ENCODE results near the gene BAZ2B. TPM values are rescaled to one million over a fixed set of nuclear protein-coding genes. Genes with fewer than 3 reads are reported as not detected.

The BAZ2B gene
- total RNA-seq, 1 experiment from 2014 or later: 19.9 TPM

- no peak overlapping the region for H3K4me3 ChIP-seq (replicated peaks in 1 of 2; ENCODE audit: low read depth in 1 of 2, low read length in 2 of 2)
- H3K9ac ChIP-seq (ENCODE audit: low read length): no peak overlapping the region
- no peak for ATAC-seq
- H4K20me1 ChIP-seq (ENCODE audit: insufficient read depth): no peaks in the 10 kb centered on the region
- no peaks in the 10 kb centered on the region for H3K79me2 ChIP-seq (ENCODE audit: insufficient read depth, low read length)
- no TSS peak for BruUV-seq (replicated peaks)
- no peak overlapping the region for H3K27ac ChIP-seq (ENCODE audit: low read depth, low read length)
- H3K36me3 ChIP-seq (ENCODE audit: control insufficient read depth in 1 of 2, insufficient read depth in 2 of 2, low read length in 2 of 2): no peaks in the 10 kb centered on the region; a peak in 1 of 4 replicates
- ChIA-PET POLR2A (no interaction called here), RAD21 (ENCODE audit: low non-redundant PET in 1 of 2, low total read pairs in 2 of 2, uncharacterized antibody in 2 of 2, unreplicated experiment in 2 of 2) (no interaction called here), CTCF (no interaction called here)
- no peak for DNase-seq (ENCODE audit: low read depth, low spot score)
- H3K9me2 ChIP-seq (ENCODE audit: insufficient read depth): no peaks in the 10 kb centered on the region
- TF ChIP-seq EGR1 (IDR thresholded peaks at IDR 0.05; ENCODE audit: low read depth) (no peak), SIN3A (IDR thresholded peaks at IDR 0.05; ENCODE audit: low read depth) (no peak), EZH2 (IDR thresholded peaks at IDR 0.05) (no peak), RAD21 (IDR thresholded peaks at IDR 0.05; ENCODE audit: low read depth) (no peak)
- H3K9me3 ChIP-seq (ENCODE audit: control insufficient read depth in 1 of 2, insufficient read depth in 1 of 2, low read depth in 1 of 2, low read length in 2 of 2): no peaks in the 10 kb centered on the region
- H2AFZ ChIP-seq (ENCODE audit: low read depth, low read length, poor library complexity, severe bottlenecking): no peak overlapping the region
- no peaks in the 10 kb centered on the region for H3K27me3 ChIP-seq (ENCODE audit: insufficient read depth, low read length)
- H3K4me2 ChIP-seq (ENCODE audit: low read length): no peak overlapping the region
- no peaks in the 10 kb centered on the region for H3K4me1 ChIP-seq (ENCODE audit: control insufficient read depth in 1 of 2, insufficient read depth in 2 of 2, low read length in 2 of 2)
- intact Hi-C loops (cut with micrococcal nuclease): no loop called here
Observed at GRCh38 chr2:159427048-159427447, 189.3 kb downstream of the BAZ2B start.

- no peaks in the 10 kb centered on the region for H3K9me3 ChIP-seq (ENCODE audit: control insufficient read depth in 1 of 2, insufficient read depth in 1 of 2, low read depth in 1 of 2, low read length in 2 of 2)
- no peaks in the 10 kb centered on the region for H3K9me2 ChIP-seq (ENCODE audit: insufficient read depth)
- H3K9ac ChIP-seq (ENCODE audit: low read length): no peak overlapping the region
- no peak overlapping the region for H3K4me2 ChIP-seq (ENCODE audit: low read length)
- H3K27me3 ChIP-seq (ENCODE audit: insufficient read depth, low read length): no peaks in the 10 kb centered on the region
- H3K4me1 ChIP-seq (ENCODE audit: control insufficient read depth in 1 of 2, insufficient read depth in 2 of 2, low read length in 2 of 2): no peaks in the 10 kb centered on the region
- no peak for DNase-seq (ENCODE audit: low read depth, low spot score)
- H2AFZ ChIP-seq (ENCODE audit: low read depth, low read length, poor library complexity, severe bottlenecking): no peak overlapping the region
- no TSS peak for BruUV-seq (replicated peaks)
- ChIA-PET RAD21 (ENCODE audit: low non-redundant PET in 1 of 2, low total read pairs in 2 of 2, uncharacterized antibody in 2 of 2, unreplicated experiment in 2 of 2) (no interaction called here), POLR2A (no interaction called here), CTCF (no interaction called here)
- ATAC-seq: no peak
- no peak for TF ChIP-seq POLR2AphosphoS5 (IDR thresholded peaks at IDR 0.05; ENCODE audit: low read depth, low read length)
- TF ChIP-seq YY1 (IDR thresholded peaks at IDR 0.05; ENCODE audit: extremely low read depth, insufficient replicate concordance, low read depth, low read length): no peak
- TF ChIP-seq CEBPB (IDR thresholded peaks at IDR 0.05; ENCODE audit: low read depth): no peak
- no peak for TF ChIP-seq SRF (IDR thresholded peaks at IDR 0.05; ENCODE audit: low read depth)
- no peak for TF ChIP-seq ZFX (IDR thresholded peaks at IDR 0.05)
- no peak for TF ChIP-seq REST (IDR thresholded peaks at IDR 0.05; ENCODE audit: low read depth)
- no peak for TF ChIP-seq EGR1 (IDR thresholded peaks at IDR 0.05; ENCODE audit: low read depth)
- TF ChIP-seq CTCF (IDR thresholded peaks at IDR 0.05 in 2 of 3, conservative IDR thresholded peaks at IDR 0.05 in 1 of 3; ENCODE audit: borderline replicate concordance in 1 of 3, insufficient read depth in 1 of 3, low read depth in 2 of 3, low read length in 2 of 3): no peak
- TF ChIP-seq POLR2A (IDR thresholded peaks at IDR 0.05; ENCODE audit: borderline replicate concordance, extremely low read depth, insufficient read depth, insufficient read length): no peak
- no peak for TF ChIP-seq RAD21 (IDR thresholded peaks at IDR 0.05; ENCODE audit: low read depth)
- no peak for TF ChIP-seq FOSL1 (IDR thresholded peaks at IDR 0.05; ENCODE audit: low read depth)
- no peak for TF ChIP-seq ELF1 (IDR thresholded peaks at IDR 0.05; ENCODE audit: borderline replicate concordance, low read depth)
- no peak for TF ChIP-seq ATF3 (IDR thresholded peaks at IDR 0.05)
- TF ChIP-seq EZH2phosphoT487 (IDR thresholded peaks at IDR 0.05; ENCODE audit: borderline replicate concordance): no peak
- no peak for TF ChIP-seq CBX3 (IDR thresholded peaks at IDR 0.05; ENCODE audit: low read depth)
- TF ChIP-seq SP1 (IDR thresholded peaks at IDR 0.05; ENCODE audit: low read depth): no peak
- intact Hi-C loops (cut with micrococcal nuclease): no loop called here
- H3K27ac ChIP-seq (ENCODE audit: low read depth, low read length): no peak overlapping the region
- H3K36me3 ChIP-seq (ENCODE audit: control insufficient read depth in 1 of 2, insufficient read depth in 2 of 2, low read length in 2 of 2): no peaks in the 10 kb centered on the region
- no peaks in the 10 kb centered on the region for H4K20me1 ChIP-seq (ENCODE audit: insufficient read depth)
- H3K4me3 ChIP-seq (replicated peaks in 1 of 2; ENCODE audit: low read depth in 1 of 2, low read length in 2 of 2): no peak overlapping the region
- H3K79me2 ChIP-seq (ENCODE audit: insufficient read depth, low read length): no peaks in the 10 kb centered on the region
Observed at GRCh38 chr2:159419403-159419802, 196.9 kb downstream of the BAZ2B start.
